NT2/D1 (cell line): Measurements from ENCODE around the gene PRMT7.

Experiments used
- SUZ12 ChIP-seq: IDR thresholded peaks from 2 replicates; pipeline ENCODE4 v1.6.1; 2011; ENCODE audit not compliant: insufficient read length, insufficient read depth; ENCODE audit errors: extremely low read depth
- YY1 ChIP-seq: IDR thresholded peaks from 2 replicates; pipeline ENCODE4 v1.6.1; 2011; ENCODE audit not compliant: insufficient read length, insufficient read depth
- ZNF274 ChIP-seq: IDR thresholded peaks from 2 replicates; pipeline ENCODE4 v1.6.1; 2011; ENCODE audit warnings: mild to moderate bottlenecking, low read depth, low read length

DNA sequence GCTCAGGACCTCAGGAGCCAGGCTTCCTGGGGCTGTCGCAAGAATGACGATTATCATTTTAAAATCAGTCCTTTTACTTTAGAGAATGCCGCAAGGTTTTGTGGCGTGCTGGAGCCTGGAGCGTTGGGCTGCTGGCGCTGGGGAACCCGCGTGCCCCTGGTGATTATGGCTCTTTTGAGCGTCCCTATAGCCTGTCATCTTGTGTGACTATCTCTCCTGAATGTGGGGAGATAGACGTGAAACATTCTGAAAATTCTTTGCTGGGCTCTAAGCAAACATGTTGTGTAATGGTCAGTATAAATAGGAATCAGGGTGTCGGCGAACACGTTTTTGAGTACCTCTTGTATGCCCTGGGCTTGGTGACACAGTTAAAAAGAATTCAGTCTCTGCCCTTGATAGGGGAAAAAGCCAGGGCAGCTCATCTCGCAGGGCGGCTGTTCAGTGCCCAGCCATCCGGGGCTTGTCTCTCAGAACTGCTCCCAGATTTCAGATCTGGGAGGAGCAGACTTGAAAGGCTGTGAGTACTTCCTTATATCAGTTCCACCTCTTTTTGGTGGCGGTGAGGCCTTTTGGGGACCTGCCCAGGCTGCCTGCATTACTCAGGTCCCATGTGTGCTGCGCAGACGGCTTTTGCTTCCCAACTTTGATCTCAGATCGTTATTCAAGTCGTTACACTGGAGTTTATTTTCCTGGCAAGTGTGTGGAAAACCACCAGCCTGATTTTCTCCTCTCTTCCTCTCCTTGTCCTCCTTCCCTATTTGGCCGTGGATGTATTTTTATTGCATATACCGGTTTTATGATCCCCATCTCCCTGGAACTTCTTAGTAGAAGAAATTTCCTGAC lies 45.5 kb upstream of the PRMT7 start:
- no peak for TF ChIP-seq SUZ12
- no peak for TF ChIP-seq YY1
- TF ChIP-seq ZNF274: no peak
